GM12892 (cell line): Measurements from ENCODE around the gene CMTM1.

Experiments used
- POLR2A ChIP-seq: IDR thresholded peaks from 2 replicates; pipeline ENCODE4 v1.6.1; 2011; ENCODE audit warnings: low read depth, low read length, control low read depth
- POLR2AphosphoS5 ChIP-seq: IDR thresholded peaks from 2 replicates; pipeline ENCODE4 v1.6.1; 2011; ENCODE audit warnings: low read depth, low read length, control low read depth
- TAF1 ChIP-seq: IDR thresholded peaks from 2 replicates; pipeline ENCODE4 v1.6.1; 2011; ENCODE audit warnings: low read depth, mild to moderate bottlenecking, control low read depth, low read length, borderline replicate concordance

- TF ChIP-seq POLR2AphosphoS5 (no peak), POLR2A (no peak), TAF1 (no peak)
Observed at GRCh38 chr16:66609139-66609510, 42.9 kb downstream of the CMTM1 start.
